NOMO-1 treated with DMSO at 0.1 percent for 48 hours (cell line): Measurements from ENCODE around the gene KCNG2.

Experiments used
- DNase-seq: peaks from one replicate; lab custom pipeline; 2025; ENCODE audit not compliant: unreplicated experiment; lab: John Stamatoyannopoulos, UW

KCNG2 gene

DNA sequence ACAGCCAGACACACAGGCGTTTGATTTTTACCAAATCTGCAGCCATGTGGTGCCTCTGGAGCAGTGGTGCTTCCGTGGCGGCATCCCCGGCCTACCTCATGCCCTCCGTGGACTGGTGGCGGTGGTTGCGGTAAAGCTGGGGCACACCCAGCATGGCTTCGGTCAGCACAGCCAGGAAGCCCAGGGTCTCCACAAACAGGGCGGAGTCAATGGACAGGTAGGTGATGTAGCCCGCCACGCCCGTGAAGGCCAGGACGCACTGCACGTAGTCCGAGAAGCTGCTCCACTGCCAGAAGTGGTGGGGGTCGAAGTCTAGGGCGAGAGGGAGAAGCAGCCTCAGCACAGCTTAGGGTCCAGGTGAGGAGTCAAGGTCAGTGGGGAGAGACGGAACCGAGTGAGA, 121.4 kb downstream of the KCNG2 start:
- no peak for DNase-seq

DNA sequence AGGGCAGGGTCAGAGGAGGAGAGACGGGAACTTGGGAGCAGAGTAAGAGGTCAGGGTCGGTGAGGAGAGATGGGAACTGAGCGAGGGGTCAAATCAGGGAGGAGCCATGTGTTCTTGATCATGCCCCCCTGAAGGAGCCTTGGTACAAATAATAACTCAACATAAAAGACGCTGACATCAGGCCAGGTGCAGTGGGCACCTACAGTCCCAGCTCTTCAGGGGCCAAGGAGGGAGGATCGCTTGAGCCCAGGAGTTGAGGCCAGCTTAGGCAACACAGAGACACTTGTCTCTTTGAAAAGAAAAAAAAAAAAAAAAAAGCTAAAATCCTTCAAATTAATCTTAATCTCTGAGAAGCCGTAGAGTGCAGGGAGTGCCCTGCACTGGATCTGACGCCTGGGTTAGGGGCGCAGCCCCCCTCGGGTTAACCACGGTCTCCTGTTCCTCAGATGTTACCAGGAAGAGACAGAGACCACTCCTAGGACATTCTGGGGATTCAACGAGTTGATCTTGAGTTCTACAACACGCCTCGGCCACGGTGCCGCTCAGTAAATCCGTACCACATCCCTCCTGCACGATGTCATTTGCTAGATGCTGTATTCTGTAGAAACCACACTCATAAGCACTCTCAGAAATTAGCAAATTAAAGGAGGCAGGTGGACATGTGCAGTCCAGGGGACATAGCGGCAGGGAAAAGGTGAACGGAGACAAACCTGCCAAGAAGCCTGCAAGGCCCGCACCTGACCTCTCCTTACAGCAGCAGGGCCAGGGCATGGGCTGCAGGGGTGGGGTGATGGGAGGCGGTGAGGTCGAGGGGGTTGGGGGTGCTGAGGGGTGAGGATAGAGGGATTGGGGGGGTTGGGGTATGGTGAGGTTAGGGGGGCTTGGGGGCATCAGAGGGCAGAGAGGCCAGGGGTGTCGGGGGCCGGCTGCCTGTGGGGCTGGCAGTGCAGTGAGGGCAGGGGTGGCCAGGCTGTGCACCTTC, 124.5 kb downstream of the KCNG2 start:
- DNase-seq = no peak

DNA sequence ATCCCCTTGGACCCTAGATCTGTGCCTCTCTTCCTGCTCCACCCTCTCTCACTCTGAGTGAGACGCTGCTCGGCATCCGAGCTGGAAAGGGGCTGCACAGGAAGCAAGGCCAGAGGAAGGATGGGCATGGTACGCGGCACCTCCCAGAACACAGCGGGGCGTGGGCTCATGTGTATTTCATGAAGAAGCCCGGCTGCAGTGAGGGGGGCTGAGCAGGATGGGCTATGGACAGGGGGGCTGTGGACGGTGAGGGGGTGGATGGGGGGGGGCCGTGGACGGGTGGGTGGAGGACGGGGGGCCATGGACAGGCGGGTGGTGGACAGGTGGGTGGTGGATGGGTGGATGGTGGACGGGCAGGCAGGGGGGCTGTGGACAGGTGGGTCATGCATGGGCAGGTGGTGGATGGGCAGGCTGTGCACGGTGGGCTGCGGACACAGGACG, 125.3 kb downstream of the KCNG2 start:
- DNase-seq = no peak

DNA sequence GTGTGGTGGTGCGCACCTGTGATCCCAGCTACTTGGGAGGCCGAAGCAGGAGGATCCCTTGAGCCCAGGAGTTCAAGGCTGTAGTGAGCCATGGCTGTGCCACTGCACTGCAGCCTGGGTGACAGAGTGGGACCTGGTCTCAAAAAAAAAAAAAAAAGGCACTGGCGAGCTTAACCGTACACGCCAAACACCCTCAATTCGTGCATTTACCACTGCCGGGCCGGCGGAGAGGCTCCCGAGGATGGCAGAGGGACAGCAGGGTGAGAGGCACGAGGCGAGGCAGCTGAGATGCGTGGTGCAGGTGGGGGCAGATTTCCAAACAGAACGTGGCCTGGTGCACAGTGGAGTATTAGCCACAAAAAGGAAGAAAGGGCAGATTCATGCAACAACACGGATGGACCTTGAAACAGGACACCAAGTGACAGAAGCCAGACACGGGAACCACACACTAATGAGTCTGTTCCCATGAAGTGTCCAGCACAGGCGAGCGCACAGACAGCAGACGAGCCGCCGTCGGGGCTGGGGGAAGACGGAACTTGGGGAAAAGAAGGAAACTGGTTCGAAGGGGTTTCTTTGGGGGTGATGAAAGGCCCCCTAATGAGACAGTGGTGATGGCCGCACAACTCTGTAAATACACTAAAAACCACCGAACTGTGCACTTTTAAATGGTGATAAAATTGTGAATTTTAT, 126.3 kb downstream of the KCNG2 start:
- DNase-seq = no peak

DNA sequence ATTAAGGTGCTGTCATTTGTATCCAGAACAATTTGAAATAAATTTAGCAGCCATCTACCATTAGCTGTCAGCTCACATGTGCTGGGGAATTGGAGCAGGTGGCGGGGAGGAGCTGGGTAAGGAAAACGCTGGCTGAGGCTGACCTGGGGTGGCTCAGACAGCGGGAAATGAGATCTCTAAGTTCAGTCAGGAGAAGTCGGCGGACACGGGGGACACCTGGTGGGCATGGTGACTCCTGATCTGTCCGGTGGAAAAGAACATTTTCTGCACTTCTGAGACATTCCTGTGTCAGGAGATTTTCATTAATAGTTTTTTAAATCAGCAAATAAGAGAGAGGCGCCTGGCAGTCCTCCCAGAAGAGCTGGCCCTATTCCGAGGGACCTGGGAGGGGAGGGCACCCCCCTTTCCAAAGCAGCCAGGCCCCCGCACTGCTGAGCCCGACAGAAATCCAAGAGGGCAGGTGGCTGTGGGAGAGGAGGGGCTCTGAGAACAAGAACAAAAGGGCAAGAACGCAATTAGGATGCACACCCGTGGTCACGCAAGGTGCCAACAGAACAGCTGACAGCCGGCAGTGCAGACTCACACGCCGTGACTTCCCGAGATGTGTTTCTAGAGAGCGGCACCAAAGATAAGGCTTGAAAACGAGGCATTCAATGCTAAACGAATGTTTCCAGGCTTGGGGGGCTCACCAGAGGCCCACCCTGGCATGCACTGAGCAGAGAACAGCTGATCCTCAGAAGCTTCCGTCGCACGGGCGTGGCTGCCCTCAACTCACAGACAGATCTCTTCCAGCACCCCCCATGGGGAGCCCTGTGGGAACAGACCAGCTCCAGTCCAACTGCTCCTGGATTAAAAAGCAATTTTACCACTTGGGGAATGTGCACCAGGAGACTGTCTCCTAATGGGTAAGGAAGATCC, 127.3 kb downstream of the KCNG2 start:
- no peak for DNase-seq

DNA sequence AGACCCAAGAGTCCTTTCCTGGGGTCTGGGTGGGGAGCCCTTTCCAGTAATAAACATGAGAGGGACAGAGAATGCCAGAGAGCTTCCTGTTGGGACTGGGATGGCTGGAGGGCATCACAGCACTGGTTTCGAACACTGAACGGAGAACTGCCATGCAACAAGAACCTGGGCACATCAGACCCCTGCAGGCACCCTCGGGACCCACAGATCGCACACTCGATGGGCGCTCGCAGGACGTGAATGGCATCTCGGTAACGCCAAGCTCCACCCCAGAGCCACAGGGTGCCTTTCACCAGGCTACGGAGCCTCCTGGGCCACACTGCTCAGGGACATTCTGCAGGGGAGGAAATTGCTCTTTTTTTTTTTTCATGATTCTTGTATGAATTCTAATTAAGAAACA, 128.6 kb downstream of the KCNG2 start:
- DNase-seq = no peak

DNA sequence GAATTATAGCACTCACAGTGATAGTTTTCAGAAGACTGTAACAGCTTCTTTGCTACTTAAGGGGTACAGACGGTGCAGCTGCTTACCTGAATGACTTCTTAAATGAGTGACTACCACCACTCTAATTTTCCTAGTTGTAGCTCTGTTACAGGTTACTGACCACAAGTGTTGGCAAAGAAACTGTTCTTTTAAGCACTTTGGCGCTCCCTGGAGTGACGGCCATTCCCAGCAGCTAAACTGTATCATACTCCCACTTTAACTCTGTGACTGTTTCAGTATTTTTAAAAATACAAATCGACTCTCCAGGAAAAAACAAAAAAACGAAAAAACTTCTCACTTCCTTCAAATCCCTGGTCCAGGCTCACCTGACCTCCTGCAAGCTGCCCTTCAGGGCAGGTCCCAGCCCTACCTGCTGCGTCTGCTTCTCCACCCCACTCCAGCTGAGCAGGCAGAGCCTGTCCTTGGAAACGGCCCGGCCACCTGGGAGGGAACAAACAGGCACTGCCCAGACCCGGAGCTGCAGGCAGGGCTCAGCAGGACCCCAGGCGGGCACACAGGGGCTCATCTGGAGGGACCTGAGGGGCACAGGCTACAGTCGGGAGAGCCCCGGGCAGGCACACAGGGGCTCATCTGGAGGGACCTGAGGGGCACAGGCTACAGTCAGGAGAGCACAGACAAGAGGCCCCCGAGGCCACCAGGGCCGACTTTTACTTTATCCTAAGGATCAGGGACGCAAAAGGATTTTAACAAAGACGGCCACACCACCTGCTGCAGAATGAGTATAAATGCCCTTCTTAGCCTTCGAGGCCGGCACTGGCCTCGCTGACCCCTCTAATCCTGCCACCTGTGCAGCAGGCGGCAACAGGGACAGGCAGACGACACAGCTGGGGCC, 129.2 kb downstream of the KCNG2 start:
- DNase-seq = no peak

DNA sequence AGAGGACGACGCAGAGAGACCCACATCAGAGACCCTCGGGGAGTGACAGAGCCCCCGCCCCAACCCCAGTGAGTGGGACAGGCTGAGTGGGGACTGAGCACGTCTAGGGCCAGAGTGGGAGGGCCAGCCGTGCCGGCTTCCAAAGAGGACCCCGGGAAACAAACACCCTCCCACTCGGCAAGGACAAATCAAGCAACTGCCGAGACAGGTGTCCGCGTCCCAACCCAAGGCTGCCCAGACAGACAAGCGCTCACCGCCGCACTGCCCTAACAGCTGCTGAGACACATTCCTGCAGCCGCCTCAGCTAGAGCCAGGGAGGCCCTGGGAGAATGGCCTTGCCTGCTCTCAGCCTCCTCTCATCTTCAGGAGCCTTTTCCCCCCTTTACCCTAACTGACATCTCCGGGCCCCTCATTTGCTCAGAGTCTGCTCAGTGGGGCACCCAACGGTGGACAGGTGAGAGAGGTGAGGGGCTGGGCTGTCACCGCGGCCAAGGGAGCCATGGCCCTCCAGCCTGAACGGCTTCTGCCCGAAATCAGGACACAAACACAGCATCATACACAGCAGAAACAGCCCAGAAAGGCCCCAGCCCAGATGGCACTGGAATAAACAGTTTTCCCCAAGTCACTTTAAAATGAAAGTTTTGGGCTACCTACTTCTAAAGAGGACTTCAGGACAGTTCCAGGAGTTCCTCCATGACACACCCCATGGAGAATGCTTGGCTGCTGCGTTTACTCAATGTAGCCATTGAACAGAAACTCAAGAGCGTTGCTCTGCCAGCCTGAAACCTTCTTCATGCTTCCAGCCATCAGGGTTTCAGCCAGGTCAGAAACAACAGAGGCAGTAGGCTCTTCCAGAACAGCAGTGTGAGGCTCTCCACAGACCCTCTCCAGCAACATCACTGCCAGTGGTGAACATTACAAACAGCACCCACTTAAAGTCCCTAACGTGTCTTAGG, 130.1 kb downstream of the KCNG2 start:
- no peak for DNase-seq

DNA sequence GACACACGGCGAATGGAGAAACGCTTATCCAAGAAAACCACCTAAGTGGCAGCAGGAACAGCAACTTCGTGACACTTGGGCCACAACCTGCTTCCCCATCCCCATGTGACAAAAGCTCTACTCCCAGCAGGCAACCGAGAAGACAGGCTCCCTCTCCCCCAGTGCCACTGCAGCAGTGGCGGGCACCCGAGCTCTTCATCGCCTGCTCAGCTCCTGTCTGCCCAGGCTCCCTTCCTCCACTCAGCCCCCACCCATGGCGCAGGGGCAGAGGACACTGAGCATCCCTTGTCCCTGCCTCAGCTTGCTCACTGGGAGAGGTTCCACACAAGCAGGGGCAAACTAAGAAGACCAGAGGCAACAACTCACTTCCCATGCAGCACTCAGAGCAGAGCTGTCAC, 130.8 kb downstream of the KCNG2 start:
- no peak for DNase-seq

DNA sequence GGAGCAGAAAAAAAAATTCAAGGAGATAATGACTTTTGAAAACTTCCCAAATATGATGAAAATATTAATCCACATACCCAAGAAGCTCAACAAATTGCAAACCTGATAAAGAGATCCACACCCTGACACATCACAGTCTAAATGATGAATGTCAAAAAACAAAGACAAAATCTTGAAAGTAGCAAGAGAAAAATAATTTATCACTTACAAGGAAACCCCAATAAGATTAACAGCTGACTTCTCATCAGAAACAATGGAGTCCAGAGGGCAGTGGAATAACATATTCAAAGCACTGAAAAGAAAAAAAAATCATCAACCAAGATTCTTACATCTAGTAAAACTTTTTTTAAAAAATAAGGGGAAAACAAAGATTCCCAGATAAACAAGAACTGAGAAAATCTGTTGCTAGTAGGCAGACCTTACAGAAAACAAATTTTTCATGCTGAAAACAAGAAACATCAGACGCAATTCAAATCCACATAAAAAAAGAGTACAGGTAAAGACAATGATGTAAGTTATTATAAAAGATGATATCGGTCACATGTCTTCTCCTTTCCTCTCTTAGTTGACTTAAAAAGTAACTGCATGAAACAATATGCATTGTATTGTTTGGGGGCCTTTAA, 132.4 kb downstream of the KCNG2 start:
- DNase-seq = peak; percentile 12

DNA sequence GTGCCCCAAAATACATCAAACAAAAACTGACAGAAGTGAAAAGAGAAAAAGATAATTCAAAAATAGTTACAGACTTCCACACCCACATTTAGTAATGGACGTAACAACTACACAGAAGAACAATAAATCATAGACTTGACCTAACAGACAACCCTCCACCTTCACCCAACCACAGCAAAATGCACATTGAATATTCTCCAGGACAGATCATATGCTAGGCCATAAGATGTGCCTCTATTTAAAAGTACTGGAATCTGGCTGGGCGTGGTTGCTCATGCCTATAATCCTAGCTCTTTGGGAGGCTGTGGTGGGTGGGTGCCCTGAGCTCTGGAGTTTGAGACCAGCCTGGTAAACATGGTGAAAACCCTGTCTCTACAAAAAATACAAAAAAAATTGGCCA, 133.7 kb downstream of the KCNG2 start:
- DNase-seq = no peak

DNA sequence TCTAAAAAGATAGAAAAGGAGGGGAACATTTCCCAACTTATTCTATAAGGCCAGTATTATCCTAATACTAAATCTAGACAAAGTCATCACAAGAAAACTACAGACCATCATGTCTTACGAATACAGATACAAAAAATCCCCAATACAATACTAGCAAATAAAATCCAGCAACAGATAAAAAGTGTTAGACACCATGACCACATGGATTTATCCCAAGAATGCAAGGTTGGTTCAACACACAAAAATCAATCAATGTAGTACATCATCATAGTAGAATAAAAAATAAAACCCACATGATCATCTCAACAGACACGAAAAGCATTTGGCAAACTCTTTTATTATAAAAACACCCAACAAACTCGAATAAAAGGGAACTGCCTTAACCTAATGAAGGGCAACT, 135.2 kb downstream of the KCNG2 start:
- no peak for DNase-seq

DNA sequence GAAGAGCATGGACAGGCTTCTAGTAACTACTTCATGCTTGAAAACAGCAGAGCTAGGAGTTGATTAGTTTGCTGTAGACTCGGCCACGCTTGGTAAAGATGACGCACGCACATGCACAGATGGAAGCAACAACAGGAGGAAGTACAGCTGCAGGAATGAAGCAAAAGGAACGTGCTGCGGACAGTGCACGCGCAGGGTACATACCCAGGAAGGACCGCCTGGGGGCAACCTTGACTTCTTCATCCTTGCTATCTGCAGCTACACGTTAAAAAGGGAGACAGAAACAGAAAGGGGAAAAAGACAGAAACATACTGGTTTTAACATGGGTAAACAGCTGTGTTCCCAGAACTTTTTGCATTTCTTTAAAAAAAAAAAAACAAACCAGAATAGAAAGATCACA, 136.0 kb downstream of the KCNG2 start:
- no peak for DNase-seq

DNA sequence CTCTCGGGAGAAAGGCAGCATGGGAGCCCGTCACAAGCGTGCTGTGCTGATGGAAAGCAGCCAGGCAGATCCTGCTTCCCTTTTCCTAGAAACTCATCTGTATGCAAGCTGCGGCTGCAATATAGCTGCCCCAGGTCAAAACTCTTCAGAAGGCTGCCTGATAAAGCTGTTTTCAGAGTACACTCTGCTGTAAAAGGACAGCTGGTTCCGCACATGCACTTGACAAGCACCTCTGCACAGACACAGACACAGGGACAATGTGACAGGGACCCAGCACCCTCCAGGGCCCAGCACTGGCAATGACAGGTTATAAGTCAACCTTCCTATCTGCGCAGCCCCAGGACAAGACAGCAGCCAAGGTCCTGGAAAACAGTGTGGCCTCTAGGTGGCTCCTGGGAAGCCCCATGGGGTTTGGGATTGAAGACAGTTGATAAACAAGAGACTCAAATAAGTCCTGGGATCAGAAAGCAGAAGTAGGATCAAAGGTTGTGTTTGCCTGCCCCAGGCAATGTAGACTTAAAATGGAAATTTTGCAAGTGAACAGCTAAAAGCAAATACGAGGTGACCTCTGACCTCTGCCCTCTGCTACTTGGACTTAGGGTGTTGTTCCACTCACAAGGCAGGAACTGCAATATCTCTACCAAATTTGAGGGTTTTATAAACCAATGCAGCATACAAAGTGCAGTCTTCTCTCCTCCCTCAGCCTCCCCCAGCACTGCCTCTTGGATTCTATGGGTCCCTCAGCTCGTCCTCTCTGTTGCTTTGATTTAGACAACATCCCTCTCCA, 136.8 kb downstream of the KCNG2 start:
- DNase-seq = no peak

DNA sequence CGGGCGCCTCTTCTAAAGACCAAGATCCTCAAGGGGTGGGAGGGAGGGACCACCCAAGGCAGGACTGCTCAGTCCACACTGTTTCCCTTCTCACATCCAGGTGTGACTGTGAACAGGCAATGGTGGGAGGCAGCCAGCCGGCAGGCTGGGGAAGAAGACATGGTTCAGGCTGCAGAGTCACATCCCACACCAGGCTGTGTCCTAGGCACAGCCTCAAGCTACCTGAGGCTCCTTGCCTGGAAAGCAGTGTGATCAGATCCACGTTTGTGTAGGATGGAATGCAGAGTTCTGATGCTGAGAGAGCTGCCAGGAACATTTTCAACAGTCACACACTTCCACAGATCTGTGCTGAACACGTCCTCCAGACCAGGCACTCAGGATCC, 137.4 kb downstream of the KCNG2 start:
- DNase-seq = no peak

DNA sequence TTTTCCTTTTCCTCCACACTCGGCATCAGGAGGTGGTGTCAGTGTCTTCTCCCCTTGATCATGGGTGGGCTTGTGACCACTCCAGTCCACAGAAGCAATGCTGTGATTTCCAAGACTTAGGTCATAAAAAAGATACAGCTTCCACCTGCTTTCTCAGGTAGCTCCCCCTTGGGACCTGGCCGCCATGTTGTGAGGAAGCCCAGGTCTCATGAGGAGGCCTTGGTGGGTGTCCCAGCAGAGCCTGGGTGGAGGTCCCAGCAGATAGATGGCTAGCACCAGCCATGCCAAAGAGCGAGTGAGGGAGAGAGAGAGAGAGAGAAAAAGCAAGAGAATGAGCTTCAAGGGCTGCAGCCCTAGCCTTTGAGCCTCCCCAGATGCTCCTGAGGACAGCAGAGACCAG, 137.8 kb downstream of the KCNG2 start:
- DNase-seq = no peak

DNA sequence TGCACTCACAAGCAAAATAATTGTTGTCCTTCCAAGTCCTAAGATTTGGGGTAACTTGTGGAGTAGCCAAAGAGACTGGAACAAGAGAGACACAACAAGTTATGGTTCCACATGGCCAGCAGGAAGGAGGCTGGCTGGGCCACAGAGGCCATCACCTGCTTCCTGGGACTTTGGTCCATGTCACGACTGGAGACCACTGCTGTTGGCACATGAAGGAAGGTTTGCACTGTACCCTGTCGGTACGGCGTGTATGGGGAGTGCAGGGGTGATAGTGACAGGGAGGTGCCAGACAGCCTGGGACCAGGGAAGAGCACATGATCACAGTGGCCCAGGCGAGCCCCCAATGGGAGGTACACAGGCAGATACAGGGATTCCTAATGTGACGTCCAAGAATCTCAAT, 138.2 kb downstream of the KCNG2 start:
- no peak for DNase-seq

DNA sequence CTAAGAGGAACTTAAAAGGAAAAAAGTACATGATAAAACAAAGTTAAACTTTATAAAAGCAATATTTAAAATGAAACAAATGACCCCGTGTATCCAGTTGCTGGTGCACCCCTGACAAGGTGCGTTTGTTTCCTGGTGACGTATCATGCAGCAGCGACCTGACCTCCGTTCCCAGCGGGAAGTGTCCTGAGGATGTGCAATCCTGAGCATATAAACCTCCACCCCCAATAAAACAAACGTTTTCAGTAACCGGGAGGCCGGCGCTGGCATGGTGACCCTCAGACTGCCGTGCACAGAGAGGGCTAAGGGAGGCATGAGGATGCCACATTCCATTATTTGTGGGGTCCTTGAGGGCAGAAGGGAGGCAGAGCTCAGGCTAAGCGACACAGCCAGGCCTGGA, 138.9 kb downstream of the KCNG2 start:
- no peak for DNase-seq
